ENCODE results near the gene MAOA.

DNA sequence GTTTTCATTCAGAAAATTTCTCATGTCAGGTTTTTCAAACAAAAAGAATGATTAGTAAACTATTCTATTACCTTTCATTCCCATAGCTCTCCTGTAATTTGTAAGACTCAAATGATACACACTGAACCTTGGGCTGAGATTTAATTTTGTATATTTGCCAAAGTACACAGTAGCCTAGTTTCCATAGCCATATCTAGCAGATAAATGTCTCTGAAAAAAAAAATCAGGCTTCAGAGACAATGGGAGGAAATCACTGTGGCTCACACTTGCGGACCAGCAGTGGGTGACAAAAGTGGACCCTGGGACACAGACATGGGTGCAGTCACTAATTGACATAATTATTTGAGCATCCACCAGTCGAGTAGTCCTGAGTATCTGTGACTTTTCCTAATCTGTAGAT, 46.6 kb downstream of the MAOA start:
- TF ChIP-seq CTCF (IDR thresholded peaks at IDR 0.05; ENCODE audit: insufficient read depth, low read depth, low read length) (no peak), EZH2 (IDR thresholded peaks at IDR 0.05; ENCODE audit: insufficient read depth, low read length) (no peak)
